Loucy (cell line): ENCODE measurements around the gene FEN1.

Experiments used
- EZH2phosphoT487 ChIP-seq: fragments of 200-600 bp; IDR thresholded peaks from 2 replicates; pipeline ENCODE4 v1.6.1; 2018; ENCODE audit warnings: antibody characterized with exemption, mild to moderate bottlenecking, moderate library complexity, borderline replicate concordance
- TF ChIP-seq, protein P1 (sequence below): fragments of 200-600 bp; sonication (generic); conservative IDR thresholded peaks from 2 replicates; pipeline ENCODE4 v1.5.1; 2014; ENCODE audit warnings: mild to moderate bottlenecking, antibody characterized with exemption, low read length

- TF ChIP-seq, protein P1, sequence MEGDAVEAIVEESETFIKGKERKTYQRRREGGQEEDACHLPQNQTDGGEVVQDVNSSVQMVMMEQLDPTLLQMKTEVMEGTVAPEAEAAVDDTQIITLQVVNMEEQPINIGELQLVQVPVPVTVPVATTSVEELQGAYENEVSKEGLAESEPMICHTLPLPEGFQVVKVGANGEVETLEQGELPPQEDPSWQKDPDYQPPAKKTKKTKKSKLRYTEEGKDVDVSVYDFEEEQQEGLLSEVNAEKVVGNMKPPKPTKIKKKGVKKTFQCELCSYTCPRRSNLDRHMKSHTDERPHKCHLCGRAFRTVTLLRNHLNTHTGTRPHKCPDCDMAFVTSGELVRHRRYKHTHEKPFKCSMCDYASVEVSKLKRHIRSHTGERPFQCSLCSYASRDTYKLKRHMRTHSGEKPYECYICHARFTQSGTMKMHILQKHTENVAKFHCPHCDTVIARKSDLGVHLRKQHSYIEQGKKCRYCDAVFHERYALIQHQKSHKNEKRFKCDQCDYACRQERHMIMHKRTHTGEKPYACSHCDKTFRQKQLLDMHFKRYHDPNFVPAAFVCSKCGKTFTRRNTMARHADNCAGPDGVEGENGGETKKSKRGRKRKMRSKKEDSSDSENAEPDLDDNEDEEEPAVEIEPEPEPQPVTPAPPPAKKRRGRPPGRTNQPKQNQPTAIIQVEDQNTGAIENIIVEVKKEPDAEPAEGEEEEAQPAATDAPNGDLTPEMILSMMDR = no peak
- no peak for TF ChIP-seq EZH2phosphoT487
Observed at GRCh38 chr11:61744181-61744580, 48.5 kb upstream of the FEN1 start.
